GM21360 (cell line): ENCODE data around the gene DMWD.
"Not testable (repeated sequence)": the region's sequence is repeated elsewhere in the genome, so short reads cannot be mapped to it uniquely, and the experiment has no call there.

Source experiments
- ATAC-seq: cut with Tn5 transposase; IDR thresholded peaks from one replicate; pipeline ENCODE4 v1.9.1; 2021; ENCODE audit warnings: mild to moderate bottlenecking, moderate library complexity; ENCODE audit not compliant: unreplicated experiment

Gene DMWD

GRCh38 chr19:45752639-45753038, 40.0 kb downstream of the DMWD start:
- no peak for ATAC-seq

- not testable (repeated sequence) for ATAC-seq
These were observed 41.2 kb downstream of the DMWD start for GRCh38 chr19:45751483-45751882.

GRCh38 chr19:45747513-45747912, 45.1 kb downstream of the DMWD start:
- ATAC-seq = no peak

- ATAC-seq = no peak
These were observed 45.8 kb downstream of the DMWD start for GRCh38 chr19:45746866-45747265.

- ATAC-seq = no peak
These were observed 47.0 kb downstream of the DMWD start for GRCh38 chr19:45745606-45746005.

- ATAC-seq = no peak
These were observed 49.7 kb downstream of the DMWD start for GRCh38 chr19:45742969-45743368.

- ATAC-seq = no peak
These were observed 52.9 kb downstream of the DMWD start for GRCh38 chr19:45739498-45740439.

- no peak for ATAC-seq
These were observed 59.4 kb downstream of the DMWD start, which contains the start of gene MEIOSIN for GRCh38 chr19:45733160-45733810. Gene MEIOSIN (plus strand): TSS chr19:45733439. CDS start chr19:45735377, 1,938 bp downstream.
